ENCODE results near the gene PTPN11. TPM values are rescaled to one million over a fixed set of nuclear protein-coding genes. Genes with fewer than 3 reads are reported as not detected.

Gene PTPN11
- total and polyA plus RNA-seq, 2 donors (not counting 3 experiments of a cell fraction or from before 2014, with no cell fraction given), result 36.5 to 107 TPM

DNA sequence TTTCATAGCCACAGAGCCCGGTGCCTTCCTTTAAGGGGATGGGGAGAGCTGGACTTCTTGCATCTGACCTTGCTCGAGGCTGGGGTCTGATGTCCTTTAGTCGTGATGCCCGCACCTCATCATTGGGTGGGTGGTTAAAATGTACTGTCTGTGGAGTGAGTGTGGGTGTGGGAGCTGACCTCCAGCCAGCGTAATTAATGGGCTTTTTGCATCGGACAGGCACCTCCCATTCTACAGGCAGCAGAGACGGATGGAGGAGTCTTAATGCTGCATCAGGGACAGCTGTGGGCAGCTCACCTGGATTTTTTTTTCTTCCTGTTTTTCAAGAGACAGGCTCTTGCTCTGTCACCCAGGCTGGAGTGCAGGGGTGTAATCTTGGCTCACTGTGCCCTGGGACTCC lies 114.8 kb downstream of the PTPN11 start:
- Histone ChIP-seq H3K9me1 (replicated peaks; ENCODE audit: control insufficient read depth, extremely low read depth, insufficient read depth, low read length) (no peaks in the 10 kb centered on the region), H3K4me1 (ENCODE audit: control insufficient read depth, extremely low read depth, insufficient read depth, low read length) (no peaks in the 10 kb centered on the region), H3K9me3 (replicated peaks; ENCODE audit: control insufficient read depth, insufficient read depth, low read length) (no peaks in the 10 kb centered on the region), H3K4me3 (replicated peaks in 1 of 3; ENCODE audit: insufficient read depth in 1 of 3, low read depth in 1 of 3, low read length in 3 of 3) (no peak overlapping the region), H4K20me1 (replicated peaks; ENCODE audit: control insufficient read depth, extremely low read depth, insufficient read depth, low read length) (no peaks in the 10 kb centered on the region), H3K79me2 (ENCODE audit: control insufficient read depth, insufficient read depth, low read length) (no peaks in the 10 kb centered on the region), H3K36me3 (ENCODE audit: control insufficient read depth in 2 of 2, extremely low read depth in 1 of 2, insufficient read depth in 2 of 2, low read length in 2 of 2) (no peaks in the 10 kb centered on the region), H3K9ac (replicated peaks; ENCODE audit: extremely low read depth, insufficient read depth, low read length) (no peak overlapping the region), H2AFZ (ENCODE audit: low read depth, low read length) (no peak overlapping the region), H3K4me2 (ENCODE audit: insufficient read depth, low read length) (no peak overlapping the region), H3K27ac (ENCODE audit: insufficient read depth, low read depth, low read length) (no peak overlapping the region), H3K27me3 (ENCODE audit: control insufficient read depth in 2 of 2, insufficient read depth in 2 of 2, low read length in 2 of 2) (no peaks in the 10 kb centered on the region)
- DNase-seq (ENCODE audit: low read depth, low spot score) (no peak), FAIRE-seq (no peak)
- BruUV-seq (replicated peaks), result no TSS peak
- TF ChIP-seq FOS (IDR thresholded peaks at IDR 0.05; ENCODE audit: borderline replicate concordance, insufficient read depth, low read length), result no peak
- TF ChIP-seq JUN (IDR thresholded peaks at IDR 0.05; ENCODE audit: borderline replicate concordance, insufficient read depth, insufficient read length, low read depth), result no peak
- TF ChIP-seq POLR2AphosphoS5 (IDR thresholded peaks at IDR 0.05; ENCODE audit: insufficient read depth, low read depth, low read length), result no peak
- TF ChIP-seq, protein P1, sequence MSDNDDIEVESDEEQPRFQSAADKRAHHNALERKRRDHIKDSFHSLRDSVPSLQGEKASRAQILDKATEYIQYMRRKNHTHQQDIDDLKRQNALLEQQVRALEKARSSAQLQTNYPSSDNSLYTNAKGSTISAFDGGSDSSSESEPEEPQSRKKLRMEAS (IDR thresholded peaks at IDR 0.05; ENCODE audit: insufficient read depth, insufficient read length), result no peak
- no peak for TF ChIP-seq GATA2 (IDR thresholded peaks at IDR 0.05; ENCODE audit: insufficient read depth, insufficient read length, low read depth, low read length)
- TF ChIP-seq POLR2A (IDR thresholded peaks at IDR 0.05; ENCODE audit: low read depth, low read length), result no peak
- TF ChIP-seq EZH2 (IDR thresholded peaks at IDR 0.05; ENCODE audit: borderline replicate concordance, low read depth, low read length, severe bottlenecking), result no peak
- ChIA-PET POLR2A (no interaction called here), CTCF (no interaction called here)
- dilution Hi-C loops (cut with MboI; ENCODE audit: extremely low pct_ligation_motif_present, low sequenced_read_pairs) (no loop called here), intact Hi-C loops (cut with micrococcal nuclease) (no loop called here)

DNA sequence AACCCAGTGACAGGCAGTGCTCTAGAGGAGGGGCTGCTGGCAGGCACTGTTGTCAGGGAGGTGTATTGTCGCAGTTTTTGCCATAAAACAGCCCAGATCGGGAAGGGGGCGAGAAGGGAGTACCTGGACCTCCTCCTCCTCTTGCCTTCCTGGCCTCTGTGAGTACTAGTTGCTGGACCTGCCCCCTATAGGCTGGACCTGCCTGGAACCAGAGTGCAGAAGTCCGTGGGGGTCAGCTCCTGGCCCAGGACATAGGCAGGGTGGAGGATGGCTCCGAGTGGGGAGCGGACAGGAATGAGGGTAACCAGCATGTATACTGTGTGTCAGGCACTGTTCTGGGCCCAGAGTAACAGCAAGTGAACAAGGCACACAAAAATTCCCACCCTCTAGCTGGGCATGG lies 116.3 kb downstream of the PTPN11 start:
- DNase-seq (ENCODE audit: low read depth, low spot score), result no peak
- no peak for TF ChIP-seq MYC (IDR thresholded peaks at IDR 0.05; ENCODE audit: low read depth, low read length)
- TF ChIP-seq EZH2 (IDR thresholded peaks at IDR 0.05; ENCODE audit: borderline replicate concordance, low read depth, low read length, severe bottlenecking), result no peak
- TF ChIP-seq GATA2 (IDR thresholded peaks at IDR 0.05; ENCODE audit: insufficient read depth, insufficient read length, low read depth, low read length), result no peak
- no peak for TF ChIP-seq POLR2AphosphoS5 (IDR thresholded peaks at IDR 0.05; ENCODE audit: insufficient read depth, low read depth, low read length)
- no peak for TF ChIP-seq POLR2A (IDR thresholded peaks at IDR 0.05; ENCODE audit: low read depth, low read length)
- no peak for TF ChIP-seq FOS (IDR thresholded peaks at IDR 0.05; ENCODE audit: borderline replicate concordance, insufficient read depth, low read length)
- TF ChIP-seq JUN (IDR thresholded peaks at IDR 0.05; ENCODE audit: borderline replicate concordance, insufficient read depth, insufficient read length, low read depth), result no peak
- TF ChIP-seq, protein P1 (IDR thresholded peaks at IDR 0.05; ENCODE audit: insufficient read depth, insufficient read length), result no peak
- ChIA-PET POLR2A (no interaction called here), CTCF (no interaction called here)
- H2AFZ ChIP-seq (ENCODE audit: low read depth, low read length), result no peak overlapping the region
- H3K9ac ChIP-seq (replicated peaks; ENCODE audit: extremely low read depth, insufficient read depth, low read length), result no peak overlapping the region
- no peaks in the 10 kb centered on the region for H3K27me3 ChIP-seq (ENCODE audit: control insufficient read depth in 2 of 2, insufficient read depth in 2 of 2, low read length in 2 of 2)
- no TSS peak for BruUV-seq (replicated peaks)
- H3K79me2 ChIP-seq (ENCODE audit: control insufficient read depth, insufficient read depth, low read length), result no peaks in the 10 kb centered on the region
- FAIRE-seq, result no peak
- H3K4me1 ChIP-seq (ENCODE audit: control insufficient read depth, extremely low read depth, insufficient read depth, low read length), result no peaks in the 10 kb centered on the region
- dilution Hi-C loops (cut with MboI; ENCODE audit: extremely low pct_ligation_motif_present, low sequenced_read_pairs), result no loop called here
- H3K27ac ChIP-seq (ENCODE audit: insufficient read depth, low read depth, low read length), result no peak overlapping the region
- no peaks in the 10 kb centered on the region for H3K9me3 ChIP-seq (replicated peaks; ENCODE audit: control insufficient read depth, insufficient read depth, low read length)
- no peaks in the 10 kb centered on the region for H3K36me3 ChIP-seq (ENCODE audit: control insufficient read depth in 2 of 2, extremely low read depth in 1 of 2, insufficient read depth in 2 of 2, low read length in 2 of 2)
- no peaks in the 10 kb centered on the region for H3K9me1 ChIP-seq (replicated peaks; ENCODE audit: control insufficient read depth, extremely low read depth, insufficient read depth, low read length)
- no peak overlapping the region for H3K4me2 ChIP-seq (ENCODE audit: insufficient read depth, low read length)
- no peak overlapping the region for H3K4me3 ChIP-seq (replicated peaks in 1 of 3; ENCODE audit: insufficient read depth in 1 of 3, low read depth in 1 of 3, low read length in 3 of 3)
- intact Hi-C loops (cut with micrococcal nuclease), result no loop called here
- no peaks in the 10 kb centered on the region for H4K20me1 ChIP-seq (replicated peaks; ENCODE audit: control insufficient read depth, extremely low read depth, insufficient read depth, low read length)
